ENCODE results near the gene ZGLP1.
"Not testable (repeated sequence)": the region's sequence is repeated elsewhere in the genome, so short reads cannot be mapped to it uniquely, and the experiment has no call there.

ZGLP1 gene

DNA sequence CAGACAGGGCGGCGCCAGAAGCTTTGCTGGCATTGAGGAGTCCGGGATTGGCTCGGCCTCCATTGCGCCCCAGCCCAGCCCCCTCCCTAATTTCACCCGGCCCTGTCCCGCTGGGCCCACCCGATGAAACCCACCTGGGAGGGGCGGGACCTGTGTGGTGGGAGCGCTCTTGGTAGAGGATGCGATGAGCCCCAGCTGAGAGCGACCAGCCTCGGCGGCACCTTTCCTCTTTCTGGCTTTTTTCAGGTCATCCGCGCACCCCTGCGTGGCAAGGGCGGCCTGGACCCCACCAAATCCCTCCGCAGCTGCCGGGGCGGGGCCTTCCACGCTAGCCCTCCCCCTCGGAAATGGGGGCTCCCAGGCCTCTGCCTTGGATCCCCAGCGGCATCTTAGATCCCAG lies at the start of gene ZGLP1:
Gene ZGLP1, minus strand, starts transcription at position 393 of the 400 bp plus-strand sequence.
- no peak for DNase-seq (ENCODE audit: low spot score)

DNA sequence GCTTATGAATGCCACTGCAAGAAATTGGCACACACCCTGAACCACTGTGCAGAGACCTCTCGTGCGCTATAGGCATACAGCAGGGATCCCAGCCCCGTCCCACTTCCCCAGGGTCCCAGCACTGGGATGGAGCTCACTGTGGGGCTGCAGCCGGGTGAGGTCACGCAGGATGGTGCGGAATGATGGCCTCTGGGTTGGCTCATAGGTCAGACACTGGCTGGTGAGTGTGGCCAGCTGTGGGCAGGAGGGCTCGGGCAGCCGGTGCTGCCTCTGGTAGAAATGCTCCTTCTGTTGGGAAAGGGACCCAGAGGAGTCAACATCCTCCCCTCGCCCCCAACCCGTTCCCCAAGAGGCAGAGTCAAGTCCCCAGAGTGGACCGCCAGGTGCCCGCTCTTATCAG lies 46.8 kb upstream of the ZGLP1 start:
- no peak for DNase-seq (ENCODE audit: low spot score)

DNA sequence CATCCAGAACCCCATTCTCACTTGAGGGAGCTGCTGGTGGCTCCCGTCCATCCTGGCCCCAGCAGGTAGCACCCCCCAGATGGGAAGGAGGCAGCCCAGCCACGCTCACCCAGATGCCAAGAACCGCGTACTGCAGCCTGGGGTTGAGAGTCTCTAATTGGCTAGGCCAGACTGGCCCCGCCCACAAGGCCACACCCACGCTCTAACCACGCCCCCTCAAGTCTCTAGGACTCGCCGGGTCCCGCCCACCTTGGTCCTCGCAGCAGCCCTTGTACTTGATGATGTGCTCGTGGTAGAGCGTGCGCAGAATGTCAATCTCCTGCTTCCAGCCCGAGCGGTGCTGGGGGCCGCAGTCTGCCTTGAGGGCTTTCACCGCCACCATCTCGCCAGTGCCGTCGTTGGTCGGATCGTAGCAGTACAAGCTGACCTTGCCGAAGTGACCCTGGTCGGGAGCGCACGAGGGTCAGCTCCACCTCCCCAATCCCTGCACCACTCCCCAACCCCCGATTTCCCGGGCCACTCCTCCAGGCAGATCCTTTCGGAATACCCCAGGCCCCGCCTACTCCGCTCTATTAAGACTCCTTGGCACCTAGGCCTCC lies 44.3 kb upstream of the ZGLP1 start:
- no peak for DNase-seq (ENCODE audit: low spot score)

DNA sequence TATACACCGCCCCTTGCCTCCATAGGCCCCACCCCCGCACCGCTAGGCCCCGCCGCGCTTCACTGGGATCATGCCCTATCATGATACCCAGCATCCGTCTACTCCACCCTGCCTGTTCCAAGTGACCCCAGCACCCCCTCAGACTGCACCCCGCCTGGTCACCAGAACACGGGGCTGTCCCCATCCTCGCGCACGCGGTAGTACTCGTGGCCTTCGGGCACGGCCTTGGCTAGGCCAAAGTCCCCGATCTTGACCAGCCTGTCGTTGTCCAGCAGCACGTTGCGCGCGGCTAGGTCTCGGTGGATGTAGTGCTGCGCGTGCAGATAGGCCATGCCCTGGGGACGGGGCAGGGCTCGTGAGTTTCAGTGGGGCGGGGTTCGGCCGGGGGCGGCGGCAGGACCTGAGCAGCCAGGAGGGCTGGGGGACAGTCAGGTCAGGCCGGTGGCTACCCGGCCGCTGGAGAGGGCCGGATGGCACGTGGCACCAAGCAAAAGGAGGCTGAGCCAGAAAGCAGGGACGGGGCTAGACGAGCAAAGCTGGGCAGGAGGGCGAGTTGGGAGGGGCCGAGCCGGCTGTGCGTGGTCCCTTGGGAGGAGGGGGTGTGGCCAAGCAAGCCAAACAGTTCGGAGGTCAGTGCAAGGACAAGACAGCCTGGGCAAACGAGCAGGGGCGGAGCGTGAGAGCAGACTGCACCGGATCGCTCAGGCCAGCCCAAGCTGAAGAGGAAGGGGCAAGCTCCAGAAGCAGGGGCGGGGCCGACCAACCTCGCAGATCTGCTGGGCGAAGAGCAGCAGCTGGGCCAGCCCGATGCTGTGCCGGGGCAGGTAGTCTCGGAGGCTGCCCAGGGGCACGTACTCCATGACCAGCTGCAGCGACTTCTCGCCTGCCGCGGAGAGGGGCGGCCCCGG lies 43.4 kb upstream of the ZGLP1 start:
- no peak for DNase-seq (ENCODE audit: low spot score)

DNA sequence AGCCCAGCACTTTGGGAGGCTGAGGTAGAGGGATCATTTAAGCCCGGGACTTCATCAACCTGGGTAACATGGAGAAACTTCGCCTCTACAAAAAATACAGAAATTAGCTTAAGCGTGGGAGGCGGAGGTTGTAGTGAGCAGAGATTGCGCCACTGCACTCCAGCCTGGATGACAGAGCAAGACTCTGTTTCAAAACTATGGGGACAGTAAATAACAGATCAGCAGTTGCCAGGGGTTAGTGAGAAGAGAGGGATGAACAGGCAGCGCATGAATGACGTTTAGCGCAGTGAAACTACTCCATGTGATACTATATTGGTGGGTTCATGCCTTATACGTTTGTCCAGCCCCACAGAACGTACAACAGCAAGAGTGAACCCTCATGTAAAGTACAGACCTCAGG lies 36.9 kb upstream of the ZGLP1 start:
- no peak for DNase-seq (ENCODE audit: low spot score)

DNA sequence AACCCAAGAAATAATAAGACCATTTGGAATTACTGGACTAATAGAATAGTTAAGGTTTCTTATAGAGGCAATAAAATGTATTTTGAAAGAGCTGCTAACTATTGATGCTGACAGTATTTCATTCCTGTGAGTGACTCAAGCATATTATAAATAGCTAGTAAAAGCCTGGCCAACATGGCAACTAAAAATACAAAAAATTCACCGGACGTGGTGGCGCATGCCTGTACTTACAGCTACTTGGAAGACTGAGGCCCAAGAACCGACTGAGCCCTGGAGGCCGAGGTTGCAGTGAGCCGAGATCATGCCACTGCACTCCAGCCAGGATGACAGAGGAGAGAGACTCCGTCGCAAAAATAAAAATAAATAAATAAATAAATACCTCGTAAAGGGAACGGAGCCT lies 35.2 kb upstream of the ZGLP1 start:
- DNase-seq (ENCODE audit: low spot score), result no peak

DNA sequence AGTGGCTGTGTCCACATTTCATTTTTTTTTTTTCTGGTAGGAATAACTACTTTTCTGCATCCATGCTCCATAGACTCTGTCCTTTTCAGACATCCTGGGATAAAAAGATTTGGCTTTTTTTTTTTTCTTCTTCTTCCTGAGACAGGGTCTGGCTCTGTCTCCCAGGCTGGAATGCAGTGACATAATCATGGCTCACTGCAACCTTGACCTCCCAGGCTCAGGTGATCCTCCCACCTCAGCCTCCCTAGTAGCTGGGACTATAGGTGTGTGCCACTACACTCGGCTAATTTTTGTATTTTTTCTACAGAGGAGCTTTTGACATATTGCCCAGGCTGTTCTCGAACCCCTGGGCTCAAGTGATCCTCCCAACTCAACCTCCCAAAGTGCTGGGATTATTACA lies 33.9 kb upstream of the ZGLP1 start:
- no peak for DNase-seq (ENCODE audit: low spot score)

DNA sequence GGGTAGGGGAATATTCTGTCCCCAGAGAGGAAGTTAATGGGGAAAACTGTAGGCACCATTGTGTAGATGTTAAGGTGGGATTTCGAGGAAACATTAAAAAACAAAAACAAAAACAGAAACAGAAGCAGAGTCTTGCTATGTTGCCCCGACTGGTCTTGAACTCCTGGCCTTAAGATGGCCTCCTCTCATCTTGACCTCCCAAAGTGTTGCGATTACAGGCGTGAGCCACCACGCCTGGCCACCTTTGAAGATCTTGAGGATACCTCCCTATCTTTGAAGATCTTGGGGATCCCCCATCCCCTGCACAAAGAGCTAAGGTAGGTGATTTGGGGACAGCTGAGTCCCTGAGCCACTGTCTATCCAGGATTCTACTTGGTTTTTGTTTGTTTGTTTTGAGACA lies 30.4 kb upstream of the ZGLP1 start:
- DNase-seq (ENCODE audit: low spot score), result no peak

DNA sequence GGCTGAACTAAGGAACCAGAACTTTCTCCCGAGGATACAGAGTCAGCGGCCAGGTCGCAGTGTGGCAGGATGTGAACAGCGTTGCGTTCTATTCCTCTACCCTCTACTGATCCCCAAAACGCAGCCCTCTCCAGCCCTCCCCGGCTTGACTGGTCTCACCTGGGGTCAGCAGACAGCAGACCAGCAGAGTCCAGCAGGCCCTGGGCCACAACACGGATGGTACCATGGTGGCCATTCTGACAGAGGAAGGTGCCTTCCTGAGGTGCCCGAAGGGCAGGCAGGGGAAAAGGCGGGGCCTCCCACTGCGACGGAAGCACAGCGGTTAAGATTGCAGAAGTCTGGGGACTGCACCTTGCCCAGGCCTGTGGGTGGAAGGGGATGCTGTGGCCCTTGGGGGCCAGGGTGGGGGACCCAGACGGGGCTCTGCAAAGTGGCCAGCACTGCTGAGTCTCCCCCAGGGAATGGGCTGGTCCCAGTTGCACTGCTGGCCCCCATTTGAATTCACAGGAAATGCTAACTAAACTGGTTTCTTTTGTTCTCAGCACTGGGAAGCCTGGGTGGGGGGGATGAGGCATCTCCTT lies 29.9 kb upstream of the ZGLP1 start, which contains the start of gene ICAM3:
Gene ICAM3, minus strand, starts transcription at position 245 of the 581 bp plus-strand sequence. Its CDS starts 10 bp downstream, at position 235.
- DNase-seq (ENCODE audit: low spot score), result no peak

DNA sequence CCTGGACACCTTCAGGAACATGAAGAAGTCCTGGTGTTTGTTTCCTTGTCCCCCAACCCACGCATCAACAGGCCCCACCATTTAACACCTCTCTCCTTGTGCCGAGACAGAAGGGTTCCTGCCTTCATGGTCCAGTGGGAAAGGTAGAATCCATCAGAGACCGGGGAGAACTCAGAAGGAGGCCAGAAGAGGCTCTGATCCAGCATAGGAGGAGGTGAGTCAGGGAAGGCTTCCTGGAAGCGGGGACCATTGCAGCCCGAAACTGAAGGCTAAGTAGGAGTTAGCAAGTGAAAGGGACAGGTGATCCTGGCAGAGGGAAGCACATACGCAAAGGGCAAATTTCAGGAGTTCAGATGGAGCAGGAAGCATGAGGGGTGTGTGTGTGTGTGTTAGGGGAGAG lies 29.3 kb upstream of the ZGLP1 start:
- DNase-seq (ENCODE audit: low spot score), result no peak

DNA sequence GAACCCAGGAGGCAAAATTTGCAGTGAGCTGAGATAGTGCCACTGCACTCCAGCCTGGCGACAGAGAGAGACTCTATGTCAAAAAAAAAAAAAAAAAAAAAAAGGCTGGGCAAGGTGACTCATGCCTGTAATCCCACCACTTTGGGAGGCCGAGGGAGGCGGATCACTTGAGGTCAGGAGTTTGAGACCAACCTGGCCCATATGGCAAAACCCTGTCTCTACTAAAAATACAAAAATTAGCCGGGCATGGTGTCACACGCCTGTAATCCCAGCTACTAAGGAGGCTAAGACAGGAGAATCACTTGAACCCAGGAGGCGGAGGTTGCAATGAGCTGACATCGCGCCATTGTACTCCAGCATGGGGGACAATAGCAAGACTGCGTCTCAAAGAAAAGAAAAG lies 27.1 kb upstream of the ZGLP1 start:
- not testable (repeated sequence) for DNase-seq (ENCODE audit: low spot score)

DNA sequence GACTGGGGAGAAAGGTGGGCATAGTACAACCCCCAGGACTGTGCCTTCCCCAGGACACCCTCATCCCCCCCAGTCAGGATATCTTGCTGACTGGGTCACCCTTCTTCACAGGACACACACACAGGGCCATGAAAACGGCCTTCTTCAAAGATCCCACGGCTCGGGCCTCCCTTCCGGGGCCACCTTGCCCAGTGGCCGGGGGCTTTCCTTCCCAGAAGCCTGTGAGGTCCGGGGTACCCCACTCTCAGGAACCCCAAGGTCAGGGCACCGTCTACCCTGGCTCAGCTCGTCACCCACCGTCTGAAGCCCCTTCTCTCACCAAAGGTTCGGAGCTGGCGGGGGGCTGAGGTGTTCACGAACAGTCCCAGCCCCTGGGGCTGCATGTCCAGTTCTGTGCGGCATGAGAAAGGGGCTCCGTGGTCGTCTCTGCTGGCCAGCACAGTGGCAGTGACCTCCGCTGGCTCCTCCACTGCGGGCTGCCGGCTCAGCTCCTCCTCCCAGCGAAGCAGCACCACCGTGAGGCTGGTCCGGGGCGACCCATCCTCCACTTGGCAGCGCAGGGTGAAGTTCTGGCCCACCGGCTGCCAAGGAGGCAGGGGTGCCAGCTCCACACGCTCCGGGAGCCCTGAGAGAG lies 25.9 kb upstream of the ZGLP1 start:
- DNase-seq (ENCODE audit: low spot score), result no peak

DNA sequence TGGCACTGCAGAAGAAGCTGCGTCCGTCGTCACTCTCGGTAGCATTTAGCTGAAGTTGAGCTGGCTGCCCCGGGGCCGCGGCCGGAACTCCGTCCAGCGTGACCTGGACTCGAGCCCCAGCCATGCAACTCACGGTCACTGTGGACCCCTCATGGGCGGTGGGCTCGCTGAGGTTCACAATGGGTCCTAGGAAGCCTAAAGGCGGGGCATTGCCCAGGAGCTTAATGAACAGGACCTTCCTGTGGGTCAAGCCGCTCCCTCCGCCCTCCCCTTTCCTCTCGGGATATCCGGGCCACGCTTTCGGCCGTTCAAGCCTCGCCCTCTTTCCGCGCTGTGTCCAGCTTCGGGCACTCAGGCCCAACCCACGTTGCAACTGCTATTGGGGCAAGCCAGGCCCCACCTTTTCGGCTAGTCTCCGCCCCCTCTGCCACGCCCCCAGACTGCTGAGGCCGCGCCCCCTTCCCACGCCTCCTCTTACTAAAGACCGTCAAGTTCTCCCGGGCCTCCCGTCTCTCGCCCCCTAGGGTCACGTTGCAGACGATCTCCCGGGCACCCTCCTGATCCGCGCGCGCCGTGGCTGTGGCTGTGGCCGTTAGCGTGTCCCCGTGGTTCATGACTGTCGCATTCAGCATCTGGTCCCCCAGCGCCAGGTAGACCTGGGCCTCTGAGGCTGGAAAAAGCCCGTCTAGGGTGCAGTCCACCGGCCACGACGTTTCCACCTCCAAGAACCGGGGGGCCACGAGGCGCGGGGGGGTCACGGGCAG lies 25.2 kb upstream of the ZGLP1 start:
- DNase-seq (ENCODE audit: low spot score), result peak; percentile 90

DNA sequence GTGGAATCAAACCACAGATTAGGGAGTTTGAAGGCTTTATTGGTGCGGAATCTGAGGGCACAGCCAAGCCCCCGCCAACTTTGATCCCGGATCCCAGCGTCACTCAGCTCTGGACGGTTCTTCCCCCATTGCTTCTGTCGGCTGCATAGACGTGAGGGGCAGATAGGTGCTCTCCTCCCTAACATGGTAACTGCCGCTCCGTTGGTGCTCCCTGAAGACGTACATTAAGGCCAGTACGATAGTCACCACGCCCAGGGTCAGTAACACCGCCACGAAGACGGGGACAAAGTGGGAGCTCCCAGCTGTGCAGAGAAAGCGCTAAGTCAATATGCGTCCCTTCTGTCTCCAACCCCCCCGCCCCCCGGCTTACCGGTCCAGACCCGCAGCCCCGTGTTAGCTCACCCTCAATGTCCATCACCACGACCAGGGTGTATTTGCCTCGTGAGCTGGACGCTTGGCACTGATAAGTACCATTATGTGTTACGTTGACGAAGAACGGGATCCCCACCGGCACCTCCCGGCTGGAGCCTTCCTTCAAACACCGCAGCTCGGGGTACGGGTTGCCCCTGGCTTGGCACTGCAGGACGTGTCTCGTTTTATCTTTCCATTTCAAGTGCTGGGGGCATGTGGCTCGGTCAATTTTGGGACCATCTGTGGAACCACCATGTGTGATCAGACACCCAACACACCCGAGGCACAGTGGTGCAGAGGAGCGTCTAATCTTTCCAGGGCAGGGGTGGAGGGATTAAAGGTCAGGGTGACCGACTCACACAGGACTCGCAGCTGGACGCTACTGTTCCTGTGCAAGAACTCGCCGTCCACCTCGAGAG lies 24.4 kb upstream of the ZGLP1 start:
- DNase-seq (ENCODE audit: low spot score), result no peak

DNA sequence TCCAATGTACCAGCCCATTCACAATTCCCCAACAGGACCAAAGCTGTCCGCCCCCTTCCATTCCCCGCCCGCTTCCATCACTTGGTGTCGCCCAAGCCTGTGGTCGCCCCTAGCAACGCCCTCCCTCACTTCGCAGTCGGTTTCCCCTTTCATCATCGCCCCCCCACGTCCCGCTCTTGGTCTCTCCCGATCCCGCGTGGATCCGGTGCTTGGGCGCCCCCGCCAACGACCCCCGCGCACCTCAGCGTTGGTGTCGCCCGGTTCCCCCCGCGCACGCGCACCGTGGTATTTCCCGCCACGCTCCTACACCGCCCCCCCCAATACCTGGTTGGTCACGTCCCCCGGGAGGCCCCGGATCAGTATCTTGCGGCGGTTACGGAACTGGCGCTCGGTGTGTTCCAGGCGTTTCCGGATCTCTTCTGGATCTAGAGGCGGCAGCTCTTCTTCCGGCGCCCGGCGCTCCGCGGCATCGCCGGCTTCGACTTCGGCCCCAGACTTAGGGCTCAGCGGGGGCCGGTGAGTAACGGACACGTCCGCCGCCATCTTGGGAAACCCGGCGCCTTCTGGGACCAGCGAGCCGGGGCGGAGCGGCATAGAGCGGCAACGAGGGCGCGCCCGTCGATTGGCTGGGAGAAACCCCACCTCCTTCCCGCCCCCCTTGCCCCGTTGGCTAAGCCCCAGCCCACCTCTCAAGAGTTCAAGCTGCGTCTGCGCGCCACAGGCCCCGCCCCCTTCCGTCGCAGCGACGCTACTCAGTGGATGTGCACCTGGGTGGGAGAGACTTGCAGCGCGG lies 23.5 kb upstream of the ZGLP1 start, which contains the start of gene RAVER1:
Gene RAVER1, minus strand, starts transcription at position 565 of the 793 bp plus-strand sequence. Its CDS starts 22 bp downstream, at position 543.
- peak; percentile 98 for DNase-seq (ENCODE audit: low spot score)

DNA sequence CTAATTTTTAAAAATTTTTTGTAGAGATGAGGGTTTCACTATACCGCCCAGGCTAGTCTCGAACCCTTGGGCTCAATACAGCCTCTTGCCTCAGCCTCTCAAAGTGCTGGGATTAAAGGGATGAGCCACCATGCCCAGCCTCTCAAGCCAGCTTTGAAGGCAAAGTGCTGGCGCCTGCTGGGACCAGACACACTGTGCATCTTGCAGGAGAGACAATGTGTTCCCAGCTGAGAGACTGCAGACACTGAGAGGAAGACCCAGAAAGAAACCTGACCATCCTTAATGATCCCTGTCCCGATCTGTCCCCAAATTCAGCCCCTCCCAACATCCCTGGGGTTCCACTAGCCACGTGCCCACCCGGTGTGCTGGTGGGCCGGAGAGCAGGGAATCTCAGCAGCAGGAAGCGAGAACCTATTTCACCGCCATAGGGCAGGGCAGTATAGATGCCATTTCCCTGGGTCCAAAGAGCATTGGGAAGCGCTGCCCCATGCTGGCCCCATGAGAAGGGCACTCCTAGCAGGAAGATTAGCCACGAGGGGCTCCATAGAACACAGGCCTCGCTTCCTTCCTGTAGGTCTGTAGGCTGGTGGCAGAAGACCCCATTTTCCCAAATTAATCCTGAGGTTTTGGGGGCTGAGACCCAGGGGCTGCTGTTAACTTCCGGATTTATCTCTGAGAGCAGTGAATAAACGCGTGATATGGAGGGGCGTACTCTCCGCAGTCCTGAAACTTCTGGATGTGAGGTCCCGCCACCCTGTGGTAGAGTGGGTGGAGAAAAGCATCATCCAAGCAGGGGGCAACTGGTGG lies 22.7 kb upstream of the ZGLP1 start:
- no peak for DNase-seq (ENCODE audit: low spot score)

DNA sequence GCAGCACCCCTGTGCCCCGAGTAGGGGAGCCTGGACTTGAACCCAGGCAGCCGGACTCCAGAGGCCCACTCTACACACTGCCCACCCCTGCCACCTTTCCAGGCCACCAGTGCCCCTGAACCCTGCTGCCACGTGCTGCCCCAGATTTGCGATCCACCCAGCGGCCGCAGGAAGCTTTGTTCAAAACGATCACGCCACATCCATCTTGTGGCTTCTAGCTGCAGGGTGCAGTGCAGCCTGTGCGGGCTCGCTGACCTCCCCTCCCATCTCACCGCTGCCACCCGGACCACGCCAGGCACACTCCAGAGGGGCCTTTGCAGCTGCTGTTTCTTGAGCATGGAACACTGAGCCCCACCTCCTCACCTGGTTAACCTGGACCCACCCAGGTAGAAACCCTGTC lies 19.9 kb upstream of the ZGLP1 start:
- no peak for DNase-seq (ENCODE audit: low spot score)

DNA sequence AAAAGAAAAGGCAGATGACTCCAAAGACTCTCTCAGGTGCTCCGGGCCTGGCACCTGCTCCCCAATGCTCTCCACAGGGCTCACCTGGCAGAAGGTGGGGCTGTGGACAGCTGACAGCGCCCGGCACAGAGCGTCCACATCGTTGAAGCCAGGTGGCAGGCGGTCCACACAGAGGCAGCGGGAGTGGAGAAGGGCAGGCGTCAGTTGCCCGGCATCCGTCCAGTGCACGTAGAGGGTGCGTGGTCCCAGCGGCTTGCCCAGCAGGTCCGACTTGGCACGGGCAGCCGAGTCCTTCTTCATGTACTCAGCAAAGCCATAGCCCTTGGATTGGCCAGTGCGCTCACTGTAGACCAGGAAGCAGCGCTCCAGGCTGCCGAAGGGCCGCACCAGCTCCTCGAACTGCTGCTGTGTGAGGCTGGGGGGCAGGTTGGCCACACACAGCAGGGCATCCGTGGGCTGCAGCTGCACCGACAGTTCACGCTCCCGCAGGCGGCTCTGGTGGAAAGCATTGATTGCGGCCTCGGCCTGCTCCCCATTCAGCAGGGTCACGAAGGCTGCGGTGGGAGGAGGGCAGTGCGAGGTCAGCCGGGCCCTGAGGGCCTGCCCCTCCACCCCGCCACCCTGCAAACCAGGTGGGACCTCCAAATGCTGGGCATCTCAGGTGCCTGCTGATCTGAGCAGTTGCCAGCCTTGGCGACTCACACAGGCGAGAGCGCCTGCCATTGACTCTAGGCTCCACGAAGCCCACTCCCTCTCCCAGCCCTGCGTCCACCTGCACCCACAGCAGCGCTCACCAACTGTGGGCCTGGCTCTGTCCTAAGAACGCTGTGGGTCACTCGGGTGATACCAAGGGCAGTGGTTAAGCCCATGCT lies 19.2 kb upstream of the ZGLP1 start:
- DNase-seq (ENCODE audit: low spot score), result no peak

Data from left forelimb (tissue), 1 donor.